Neural crest cell (in vitro differentiated cells): ENCODE results near the gene NKAIN1. TPM values are rescaled to one million over a fixed set of nuclear protein-coding genes. Genes with fewer than 3 reads are reported as not detected.
"Not testable (repeated sequence)": the region's sequence is repeated elsewhere in the genome, so short reads cannot be mapped to it uniquely, and the experiment has no call there.

Experiments used
- DNase-seq: peaks from one replicate; pipeline ENCODE4 v3.0.0; 2021; ENCODE audit warnings: low read depth, mixed read lengths, low spot score
- H3K27ac Mint-ChIP-seq: one replicate; pipeline ENCODE4 v1.8.0; 2021; ENCODE audit warnings: mild to moderate bottlenecking, mixed read lengths; ENCODE audit not compliant: unreplicated experiment
- H3K27me3 Mint-ChIP-seq: 2 replicates; pipeline ENCODE4 v1.8.0; 2021; ENCODE audit warnings: low read depth, mild to moderate bottlenecking, mixed read lengths
- H3K36me3 Mint-ChIP-seq: 2 replicates; pipeline ENCODE4 v1.8.0; 2021; ENCODE audit warnings: low read depth, mild to moderate bottlenecking, mixed read lengths
- H3K4me1 Mint-ChIP-seq: 2 replicates; pipeline ENCODE4 v1.8.0; 2021; ENCODE audit warnings: mixed read lengths
- H3K4me3 Mint-ChIP-seq: one replicate; pipeline ENCODE4 v1.8.0; 2021; ENCODE audit warnings: mild to moderate bottlenecking, mixed read lengths
- H3K9me3 Mint-ChIP-seq: 2 replicates; pipeline ENCODE4 v1.8.0; 2021; ENCODE audit warnings: mixed read lengths
- total RNA-seq: library from RNA; stranded (reverse); gene quantifications from 2 replicates; pipeline ENCODE4 v1.2.1, GENCODE V29; 2021
- TF ChIP-seq, protein P1 (sequence below): fragments of 200-600 bp; sonication (generic); conservative IDR thresholded peaks from 2 replicates; pipeline ENCODE4 v1.5.0; 2021; ENCODE audit warnings: antibody characterized with exemption, mild to moderate bottlenecking

The NKAIN1 gene
- total RNA-seq, 1 donor from 2014 or later: 73.2 TPM

DNA sequence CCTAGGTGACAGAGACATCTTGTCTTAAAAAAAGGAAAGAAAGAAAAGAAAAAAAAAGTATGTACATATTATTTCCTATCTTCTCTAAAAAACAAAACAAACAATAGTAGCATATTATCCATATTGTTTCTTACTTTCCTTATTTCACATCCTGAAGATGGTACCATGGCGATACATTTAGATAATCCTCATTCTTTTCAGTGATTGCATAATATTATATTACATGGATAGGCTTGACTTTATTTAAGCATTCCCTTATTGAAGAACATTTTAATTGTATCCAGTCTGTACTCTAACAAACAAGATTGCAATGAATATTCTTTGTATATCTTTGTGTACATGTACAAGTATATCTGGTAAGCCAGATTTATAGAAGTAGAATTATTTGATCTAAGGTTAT, 91.3 kb downstream of the NKAIN1 start:
- peaks cover 12% of the 10 kb centered on the region for H3K4me1 Mint-ChIP-seq
- TF ChIP-seq, protein P1, sequence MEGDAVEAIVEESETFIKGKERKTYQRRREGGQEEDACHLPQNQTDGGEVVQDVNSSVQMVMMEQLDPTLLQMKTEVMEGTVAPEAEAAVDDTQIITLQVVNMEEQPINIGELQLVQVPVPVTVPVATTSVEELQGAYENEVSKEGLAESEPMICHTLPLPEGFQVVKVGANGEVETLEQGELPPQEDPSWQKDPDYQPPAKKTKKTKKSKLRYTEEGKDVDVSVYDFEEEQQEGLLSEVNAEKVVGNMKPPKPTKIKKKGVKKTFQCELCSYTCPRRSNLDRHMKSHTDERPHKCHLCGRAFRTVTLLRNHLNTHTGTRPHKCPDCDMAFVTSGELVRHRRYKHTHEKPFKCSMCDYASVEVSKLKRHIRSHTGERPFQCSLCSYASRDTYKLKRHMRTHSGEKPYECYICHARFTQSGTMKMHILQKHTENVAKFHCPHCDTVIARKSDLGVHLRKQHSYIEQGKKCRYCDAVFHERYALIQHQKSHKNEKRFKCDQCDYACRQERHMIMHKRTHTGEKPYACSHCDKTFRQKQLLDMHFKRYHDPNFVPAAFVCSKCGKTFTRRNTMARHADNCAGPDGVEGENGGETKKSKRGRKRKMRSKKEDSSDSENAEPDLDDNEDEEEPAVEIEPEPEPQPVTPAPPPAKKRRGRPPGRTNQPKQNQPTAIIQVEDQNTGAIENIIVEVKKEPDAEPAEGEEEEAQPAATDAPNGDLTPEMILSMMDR: no peak
- no peak overlapping the region for H3K4me3 Mint-ChIP-seq
- no peaks in the 10 kb centered on the region for H3K27me3 Mint-ChIP-seq
- H3K36me3 Mint-ChIP-seq: peaks cover 4% of the 10 kb centered on the region
- H3K27ac Mint-ChIP-seq: no peak overlapping the region
- peaks cover 4% of the 10 kb centered on the region for H3K9me3 Mint-ChIP-seq
- no peak for DNase-seq

DNA sequence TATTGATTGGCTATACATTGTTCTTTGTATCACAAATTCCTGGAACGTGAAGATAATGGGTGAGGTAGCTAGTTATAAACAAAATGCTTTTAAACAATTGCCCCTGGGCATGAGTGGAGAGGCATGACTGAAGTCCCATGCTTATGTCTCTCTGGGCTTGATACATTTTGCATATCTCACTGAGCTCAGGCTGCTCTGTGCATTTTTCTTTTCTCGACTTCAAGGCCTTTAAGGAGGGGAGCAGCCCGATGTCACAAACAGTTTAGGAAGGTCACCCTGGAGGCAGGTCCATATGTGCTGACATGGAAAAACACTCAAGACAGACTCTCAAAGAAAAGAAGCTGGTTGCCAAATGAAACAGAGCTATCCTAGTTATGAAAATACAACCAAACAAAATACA, 94.0 kb downstream of the NKAIN1 start:
- TF ChIP-seq, protein P1: no peak
- H3K27ac Mint-ChIP-seq: no peak overlapping the region
- H3K27me3 Mint-ChIP-seq: no peaks in the 10 kb centered on the region
- no peaks in the 10 kb centered on the region for H3K36me3 Mint-ChIP-seq
- no peaks in the 10 kb centered on the region for H3K4me1 Mint-ChIP-seq
- DNase-seq: no peak
- no peak overlapping the region for H3K4me3 Mint-ChIP-seq
- H3K9me3 Mint-ChIP-seq: no peaks in the 10 kb centered on the region

GRCh38 chr1:31144442-31144841, 95.2 kb downstream of the NKAIN1 start:
- Mint-ChIP-seq H3K27me3 (no peaks in the 10 kb centered on the region), H3K27ac (no peak overlapping the region), H3K36me3 (no peaks in the 10 kb centered on the region), H3K9me3 (no peaks in the 10 kb centered on the region), H3K4me1 (no peaks in the 10 kb centered on the region), H3K4me3 (no peak overlapping the region)
- TF ChIP-seq, protein P1: no peak
- no peak for DNase-seq

DNA sequence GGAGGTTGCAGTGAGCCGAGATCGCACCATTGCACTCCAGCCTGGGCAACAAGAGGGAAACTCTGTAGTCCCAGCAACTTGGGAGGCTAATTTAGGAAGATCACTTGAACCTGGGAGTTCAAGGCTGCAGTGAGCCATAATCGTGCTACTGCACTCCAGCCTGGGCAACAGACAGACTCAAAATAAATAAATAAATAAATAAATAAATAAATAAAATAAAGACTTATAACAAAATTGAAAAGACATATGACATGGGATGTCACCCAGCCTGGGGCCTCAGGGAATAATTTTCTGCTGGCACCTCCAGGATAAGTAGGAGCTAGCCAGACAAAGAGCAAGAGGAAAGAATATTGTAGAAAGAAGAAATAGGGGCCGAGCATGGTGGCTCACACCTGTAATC, 96.2 kb downstream of the NKAIN1 start:
- no peak overlapping the region for H3K27ac Mint-ChIP-seq
- H3K4me3 Mint-ChIP-seq: no peak overlapping the region
- no peak for DNase-seq
- H3K27me3 Mint-ChIP-seq: no peaks in the 10 kb centered on the region
- no peaks in the 10 kb centered on the region for H3K9me3 Mint-ChIP-seq
- no peaks in the 10 kb centered on the region for H3K36me3 Mint-ChIP-seq
- H3K4me1 Mint-ChIP-seq: no peaks in the 10 kb centered on the region
- TF ChIP-seq, protein P1: no peak

DNA sequence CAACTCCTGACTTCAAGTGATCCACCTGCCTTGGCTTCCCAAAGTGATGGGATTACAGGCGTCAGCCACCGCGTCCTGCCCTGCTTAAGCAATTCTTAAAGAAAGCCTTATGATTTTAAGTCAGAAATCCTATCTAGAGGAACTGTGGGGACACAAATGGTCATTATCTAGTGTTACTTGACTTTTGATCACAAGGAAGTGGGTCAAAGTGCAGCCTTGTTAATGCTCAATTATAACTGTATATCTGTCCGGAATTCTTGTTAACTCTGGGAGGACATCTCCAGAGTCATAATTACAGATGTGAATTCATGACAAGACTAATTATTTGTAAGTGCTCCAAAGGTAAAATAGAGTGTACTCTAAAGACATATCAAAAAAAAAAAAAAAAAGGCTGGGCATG, 97.3 kb downstream of the NKAIN1 start:
- Mint-ChIP-seq H3K27me3 (no peaks in the 10 kb centered on the region), H3K4me1 (no peaks in the 10 kb centered on the region), H3K27ac (no peak overlapping the region), H3K4me3 (no peak overlapping the region), H3K36me3 (no peaks in the 10 kb centered on the region), H3K9me3 (no peaks in the 10 kb centered on the region)
- DNase-seq: no peak
- TF ChIP-seq, protein P1: no peak

DNA sequence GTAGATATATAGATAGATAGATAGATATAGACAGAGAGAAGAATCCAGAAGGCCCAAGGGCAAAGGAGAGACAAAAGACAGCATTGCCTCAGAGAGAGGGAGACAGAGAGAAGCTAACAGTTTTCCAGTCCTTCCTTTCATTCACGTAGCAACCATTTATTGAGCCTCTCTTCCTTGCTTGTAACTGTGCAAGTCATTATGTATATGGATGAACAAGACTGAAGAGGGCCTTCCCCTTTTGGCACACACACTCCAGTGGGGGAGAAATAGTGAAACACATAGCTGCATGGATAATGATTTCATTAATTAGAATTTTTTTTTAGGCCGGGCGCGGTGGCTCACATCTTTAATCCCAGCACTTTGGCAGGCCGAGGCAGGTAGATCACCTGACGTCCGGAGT, 99.4 kb downstream of the NKAIN1 start:
- no peak for DNase-seq
- Mint-ChIP-seq H3K27me3 (no peaks in the 10 kb centered on the region), H3K4me3 (no peak overlapping the region), H3K27ac (no peak overlapping the region), H3K4me1 (no peaks in the 10 kb centered on the region), H3K9me3 (no peaks in the 10 kb centered on the region), H3K36me3 (no peaks in the 10 kb centered on the region)
- TF ChIP-seq, protein P1: no peak

GRCh38 chr1:31138797-31139521, 100.7 kb downstream of the NKAIN1 start:
- not testable (repeated sequence) for H3K27me3 Mint-ChIP-seq

GRCh38 chr1:31137873-31138272, 101.8 kb downstream of the NKAIN1 start:
- not testable (repeated sequence) for H3K4me1 Mint-ChIP-seq, H3K4me3 Mint-ChIP-seq

More at GRCh38 chr1:31138797-31139521, 100.7 kb downstream of the NKAIN1 start:
- H3K4me1 Mint-ChIP-seq, DNase-seq, H3K36me3 Mint-ChIP-seq, H3K27ac Mint-ChIP-seq, H3K4me3 Mint-ChIP-seq, H3K9me3 Mint-ChIP-seq: not testable (repeated sequence)

More at GRCh38 chr1:31137873-31138272, 101.8 kb downstream of the NKAIN1 start:
- H3K9me3 Mint-ChIP-seq, H3K27ac Mint-ChIP-seq, H3K27me3 Mint-ChIP-seq, DNase-seq, H3K36me3 Mint-ChIP-seq: not testable (repeated sequence)
